Ishikawa (cell line): ENCODE data around the gene RPS19.

ENCODE experiments used
- CREB1 ChIP-seq: IDR thresholded peaks from 2 replicates; pipeline ENCODE4 v1.6.1; 2012; ENCODE audit warnings: low read depth
- EGR1 ChIP-seq: IDR thresholded peaks from 2 replicates; pipeline ENCODE4 v1.6.1; 2012
- EP300 ChIP-seq: IDR thresholded peaks from 2 replicates; pipeline ENCODE4 v1.6.1; 2012; ENCODE audit warnings: borderline replicate concordance
- FOXM1 ChIP-seq: IDR thresholded peaks from 2 replicates; pipeline ENCODE4 v1.6.1; 2012; ENCODE audit warnings: low read depth, borderline replicate concordance
- NFIC ChIP-seq: IDR thresholded peaks from 2 replicates; pipeline ENCODE4 v1.6.1; 2012
- RAD21 ChIP-seq: IDR thresholded peaks from 2 replicates; pipeline ENCODE4 v1.6.1; 2012; ENCODE audit warnings: low read depth
- TAF1 ChIP-seq: IDR thresholded peaks from 2 replicates; pipeline ENCODE4 v1.6.1; 2012; ENCODE audit warnings: low read depth, mild to moderate bottlenecking
- YY1 ChIP-seq: IDR thresholded peaks from 2 replicates; pipeline ENCODE4 v1.6.1; 2012; ENCODE audit warnings: low read depth

- no peak for TF ChIP-seq CREB1
- no peak for TF ChIP-seq RAD21
- TF ChIP-seq EGR1: no peak
- TF ChIP-seq EP300: no peak
- TF ChIP-seq TAF1: no peak
- TF ChIP-seq FOXM1: no peak
- no peak for TF ChIP-seq NFIC
- no peak for TF ChIP-seq YY1
These were observed 57.6 kb downstream of the RPS19 start for GRCh38 chr19:41917676-41918075.
